ENCODE results near the gene NPY1R. TPM values are rescaled to one million over a fixed set of nuclear protein-coding genes. Genes with fewer than 3 reads are reported as not detected.

Gene NPY1R
- polyA plus RNA-seq, 3 donors = not detected

- H3K4me3 Mint-ChIP-seq = no peak overlapping the region
- no peak overlapping the region for H3K4me2 ChIP-seq (replicated peaks; ENCODE audit: extremely low read depth, low read length, poor library complexity, severe bottlenecking)
- H3K9me3 ChIP-seq (replicated peaks in 1 of 2; ENCODE audit: control insufficient read depth in 1 of 2, insufficient read depth in 1 of 2, low read length in 2 of 2) = no peaks in the 10 kb centered on the region
- H3K4me1 Mint-ChIP-seq = no peaks in the 10 kb centered on the region
- H3K27me3 ChIP-seq (ENCODE audit: control insufficient read depth in 2 of 2, insufficient read depth in 2 of 2, low read length in 2 of 2) = no peaks in the 10 kb centered on the region
- intact Hi-C loops (cut with micrococcal nuclease) = no loop called here
- TF ChIP-seq CTCF (IDR thresholded peaks at IDR 0.05) = no peak
- WGBS (ENCODE audit: insufficient coverage) = no CpG with 5 or more reads among the region's 3 CpGs
- peaks cover 4 to 5% (median 4%) of the 10 kb centered on the region in 3 donors for H3K27me3 Mint-ChIP-seq (ENCODE audit: low read depth in 3 of 3)
- H3K36me3 ChIP-seq (replicated peaks in 1 of 2; ENCODE audit: control insufficient read depth in 1 of 2, insufficient read depth in 2 of 2, low read length in 2 of 2) = no peaks in the 10 kb centered on the region
- DNase-seq = no peak
- H4K20me1 ChIP-seq (ENCODE audit: insufficient read depth, low read length) = no peaks in the 10 kb centered on the region
- H3K27ac Mint-ChIP-seq = no peak overlapping the region
- H2AFZ ChIP-seq (ENCODE audit: insufficient read depth, low read depth, low read length, poor library complexity, severe bottlenecking) = no peak overlapping the region
- H3K9me3 Mint-ChIP-seq = peaks cover 0 to 3% (median 0%) of the 10 kb centered on the region in 7 donors
- no peaks in the 10 kb centered on the region for H3K79me2 ChIP-seq (ENCODE audit: insufficient read depth, low read length)
- H3K4me1 ChIP-seq (ENCODE audit: control insufficient read depth in 1 of 2, insufficient read depth in 2 of 2, low read length in 2 of 2) = no peaks in the 10 kb centered on the region
- no peak overlapping the region for H3K27ac ChIP-seq (ENCODE audit: low read depth in 1 of 2, low read length in 2 of 2)
- H3K4me3 ChIP-seq (replicated peaks in 1 of 3; ENCODE audit: low read depth in 2 of 3, low read length in 3 of 3) = no peak overlapping the region
- no peak overlapping the region for H3K9ac ChIP-seq (ENCODE audit: insufficient read depth, low read length, poor library complexity, severe bottlenecking)
- no peaks in the 10 kb centered on the region for H3K36me3 Mint-ChIP-seq
These were observed 35.3 kb upstream of the NPY1R start for GRCh38 chr4:163367651-163368050.

- H3K9ac ChIP-seq (ENCODE audit: insufficient read depth, low read length, poor library complexity, severe bottlenecking) = no peak overlapping the region
- Mint-ChIP-seq H3K9me3 (peaks cover 0 to 2% (median 0%) of the 10 kb centered on the region in 7 donors), H3K27me3 (ENCODE audit: low read depth in 3 of 3) (peaks cover 2 to 6% (median 3%) of the 10 kb centered on the region in 3 donors), H3K27ac (no peak overlapping the region), H3K36me3 (no peaks in the 10 kb centered on the region), H3K4me1 (no peaks in the 10 kb centered on the region), H3K4me3 (no peak overlapping the region)
- no peak overlapping the region for H2AFZ ChIP-seq (ENCODE audit: insufficient read depth, low read depth, low read length, poor library complexity, severe bottlenecking)
- no peaks in the 10 kb centered on the region for H3K9me3 ChIP-seq (replicated peaks in 1 of 2; ENCODE audit: control insufficient read depth in 1 of 2, insufficient read depth in 1 of 2, low read length in 2 of 2)
- intact Hi-C loops (cut with micrococcal nuclease) = no loop called here
- no peaks in the 10 kb centered on the region for H3K36me3 ChIP-seq (replicated peaks in 1 of 2; ENCODE audit: control insufficient read depth in 1 of 2, insufficient read depth in 2 of 2, low read length in 2 of 2)
- H3K27ac ChIP-seq (ENCODE audit: low read depth in 1 of 2, low read length in 2 of 2) = no peak overlapping the region
- no peak overlapping the region for H3K4me2 ChIP-seq (replicated peaks; ENCODE audit: extremely low read depth, low read length, poor library complexity, severe bottlenecking)
- TF ChIP-seq CTCF (IDR thresholded peaks at IDR 0.05) = no peak
- no CpG with 5 or more reads among the region's 1 CpG for WGBS (ENCODE audit: insufficient coverage)
- no peaks in the 10 kb centered on the region for H3K27me3 ChIP-seq (ENCODE audit: control insufficient read depth in 2 of 2, insufficient read depth in 2 of 2, low read length in 2 of 2)
- H3K4me3 ChIP-seq (replicated peaks in 1 of 3; ENCODE audit: low read depth in 2 of 3, low read length in 3 of 3) = no peak overlapping the region
- H3K79me2 ChIP-seq (ENCODE audit: insufficient read depth, low read length) = no peaks in the 10 kb centered on the region
- no peak for DNase-seq
- H4K20me1 ChIP-seq (ENCODE audit: insufficient read depth, low read length) = no peaks in the 10 kb centered on the region
- H3K4me1 ChIP-seq (ENCODE audit: control insufficient read depth in 1 of 2, insufficient read depth in 2 of 2, low read length in 2 of 2) = no peaks in the 10 kb centered on the region
These were observed 23.7 kb upstream of the NPY1R start for GRCh38 chr4:163356104-163356503.

All from CD14-positive monocyte (primary cell).